ENCODE measurements around the gene SPATA31C2.

- TF ChIP-seq EZH2phosphoT487 (conservative IDR thresholded peaks at IDR 0.05; ENCODE audit: low read length), result no peak
- TF ChIP-seq, protein P1, sequence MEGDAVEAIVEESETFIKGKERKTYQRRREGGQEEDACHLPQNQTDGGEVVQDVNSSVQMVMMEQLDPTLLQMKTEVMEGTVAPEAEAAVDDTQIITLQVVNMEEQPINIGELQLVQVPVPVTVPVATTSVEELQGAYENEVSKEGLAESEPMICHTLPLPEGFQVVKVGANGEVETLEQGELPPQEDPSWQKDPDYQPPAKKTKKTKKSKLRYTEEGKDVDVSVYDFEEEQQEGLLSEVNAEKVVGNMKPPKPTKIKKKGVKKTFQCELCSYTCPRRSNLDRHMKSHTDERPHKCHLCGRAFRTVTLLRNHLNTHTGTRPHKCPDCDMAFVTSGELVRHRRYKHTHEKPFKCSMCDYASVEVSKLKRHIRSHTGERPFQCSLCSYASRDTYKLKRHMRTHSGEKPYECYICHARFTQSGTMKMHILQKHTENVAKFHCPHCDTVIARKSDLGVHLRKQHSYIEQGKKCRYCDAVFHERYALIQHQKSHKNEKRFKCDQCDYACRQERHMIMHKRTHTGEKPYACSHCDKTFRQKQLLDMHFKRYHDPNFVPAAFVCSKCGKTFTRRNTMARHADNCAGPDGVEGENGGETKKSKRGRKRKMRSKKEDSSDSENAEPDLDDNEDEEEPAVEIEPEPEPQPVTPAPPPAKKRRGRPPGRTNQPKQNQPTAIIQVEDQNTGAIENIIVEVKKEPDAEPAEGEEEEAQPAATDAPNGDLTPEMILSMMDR (IDR thresholded peaks at IDR 0.05; ENCODE audit: insufficient read depth, low read length, poor library complexity, severe bottlenecking), result no peak
These were observed 45.4 kb downstream of the SPATA31C2 start for GRCh38 chr9:88092797-88093331.

Data from SU-DHL-6 (cell line).